Thyroid gland (tissue), 4 donors: ENCODE results near the gene OXTR. TPM values are rescaled to one million over a fixed set of nuclear protein-coding genes. Genes with fewer than 3 reads are reported as not detected.

Source experiments
- DNase-seq, 2 donors: peaks; one replicate each; pipeline ENCODE4 v3.0.0-alpha.2; 2019
- H3K27ac ChIP-seq, 3 donors: fragments of 200-600 bp; sonication (generic); 1 replicate in 2 of 3; 2 replicates in 1 of 3; pipeline ENCODE4 v1.5.1; 2016 to 2019; ENCODE audit warnings: mild to moderate bottlenecking in 1 of 3, moderate library complexity in 1 of 3
- H3K27me3 ChIP-seq: fragments of 200-600 bp; sonication (generic); one replicate; pipeline ENCODE4 v1.5.1; 2019
- H3K36me3 ChIP-seq, 2 donors: fragments of 200-600 bp; sonication (generic); one replicate each; pipeline ENCODE4 v1.5.1; 2016 to 2019
- H3K4me1 ChIP-seq, 2 donors: fragments of 200-600 bp; sonication (generic); one replicate each; pipeline ENCODE4 v1.5.1; 2017 to 2019
- H3K4me3 ChIP-seq, 3 donors: fragments of 200-600 bp; sonication (generic); replicated peaks in 1 of 3; 1 replicate in 2 of 3; 2 replicates in 1 of 3; pipeline ENCODE4 v1.5.1; 2016; ENCODE audit warnings: mild to moderate bottlenecking in 1 of 3
- H3K9me3 ChIP-seq: fragments of 200-600 bp; sonication (generic); one replicate; pipeline ENCODE4 v1.5.1; 2017
- CTCF ChIP-seq, 6 experiments: fragments of 200-600 bp in 3 of 6; fragments of 450-650 bp in 3 of 6; sonication (generic) in 3 of 6; IDR thresholded peaks; one replicate each; pipeline ENCODE4 v1.5.1; 2016 to 2019; ENCODE audit warnings: antibody characterized with exemption in 6 of 6, mild to moderate bottlenecking in 2 of 6, inconsistent platforms in 1 of 6, moderate library complexity in 1 of 6
- POLR2A ChIP-seq, 2 donors: fragments of 450-650 bp; IDR thresholded peaks; one replicate each; pipeline ENCODE4 v1.6.1; 2017; ENCODE audit warnings: antibody characterized with exemption in 2 of 2, mild to moderate bottlenecking in 2 of 2, moderate library complexity in 1 of 2
- WGBS, 2 donors: methylation state at CpG; one replicate each; pipeline ENCODE4 v1.1.5; 2017; 5-methylcytosine and 5-hydroxymethylcytosine counted together
- intact Hi-C: fragments of 100-400 bp; cut with DNase I; formaldehyde crosslinking; loops from one replicate; pipeline ENCODE4 v1.15.1; 2023
- total RNA-seq, 4 donors: library from RNA; depleted of rRNA; stranded (reverse); fragments of >200 nt; gene quantifications; one replicate each; pipeline ENCODE4 v1.2.3, GENCODE V29; 2016

The OXTR gene
- total RNA-seq, 4 donors from 2014 or later: 0.13 to 0.56 (median 0.39) TPM

- no peak for DNase-seq
- no peak for TF ChIP-seq CTCF (IDR thresholded peaks at IDR 0.05)
- TF ChIP-seq POLR2A (IDR thresholded peaks at IDR 0.05): no peak
- H3K27me3 ChIP-seq: no peaks in the 10 kb centered on the region
- intact Hi-C loops: no loop called here
- WGBS, 2 donors: 75 to 80% methylated on average over 16 to 20 of the region's 23 CpGs
- H3K9me3 ChIP-seq: no peaks in the 10 kb centered on the region
- no peak within 1 kb of the TSS for H3K27ac ChIP-seq
- H3K36me3 ChIP-seq: no peaks in the 10 kb centered on the region
- H3K4me1 ChIP-seq: no peaks in the 10 kb centered on the region
- H3K4me3 ChIP-seq: no peak within 1 kb of the TSS
Observed at GRCh38 chr3:8733332-8734094, 35.9 kb downstream of the OXTR start, which contains the start of gene CAV3. Gene CAV3, plus strand, starts transcription at chr3:8733802. Its CDS starts 75 bp downstream, at chr3:8733877.

DNA sequence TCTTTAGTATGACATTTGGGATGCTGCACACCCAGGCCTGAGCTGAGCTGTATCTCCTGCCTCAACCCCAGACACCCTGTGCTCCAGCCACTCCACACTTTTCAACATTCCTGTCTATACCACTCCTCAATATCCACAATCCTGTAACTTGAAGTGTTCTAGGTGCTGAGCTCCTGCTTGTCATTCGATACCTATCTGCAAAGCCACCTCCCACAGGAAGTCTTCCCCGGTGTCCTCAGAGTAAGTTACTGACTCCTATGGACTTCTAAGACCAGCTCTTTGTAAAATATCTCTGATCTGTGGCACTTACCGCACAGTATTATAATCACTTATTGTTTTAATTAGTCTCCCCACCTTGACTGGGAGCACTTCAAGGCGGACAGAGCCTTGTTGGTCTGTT is 37.0 kb downstream of the OXTR start:
- Histone ChIP-seq H3K4me1 (no peaks in the 10 kb centered on the region), H3K36me3 (no peaks in the 10 kb centered on the region), H3K27me3 (no peaks in the 10 kb centered on the region), H3K4me3 (no peak overlapping the region), H3K9me3 (no peaks in the 10 kb centered on the region), H3K27ac (no peak overlapping the region)
- TF ChIP-seq POLR2A (IDR thresholded peaks at IDR 0.05): no peak
- no peak for TF ChIP-seq CTCF (IDR thresholded peaks at IDR 0.05)
- intact Hi-C loops: no loop called here
- no peak for DNase-seq
- WGBS, 2 donors: 78 to 86% methylated on average over 4 of the region's 4 CpGs

- H3K4me3 ChIP-seq: no peak overlapping the region
- TF ChIP-seq POLR2A (IDR thresholded peaks at IDR 0.05): no peak
- TF ChIP-seq CTCF (IDR thresholded peaks at IDR 0.05): no peak
- H3K4me1 ChIP-seq: no peaks in the 10 kb centered on the region
- intact Hi-C loops: no loop called here
- no peak for DNase-seq
- no peaks in the 10 kb centered on the region for H3K36me3 ChIP-seq
- H3K27ac ChIP-seq: no peak overlapping the region
- no peaks in the 10 kb centered on the region for H3K9me3 ChIP-seq
- 61 to 65% methylated on average over 3 of the region's 3 CpGs for WGBS, 2 donors
- H3K27me3 ChIP-seq: no peaks in the 10 kb centered on the region
Observed at GRCh38 chr3:8730656-8731055, 38.8 kb downstream of the OXTR start.

DNA sequence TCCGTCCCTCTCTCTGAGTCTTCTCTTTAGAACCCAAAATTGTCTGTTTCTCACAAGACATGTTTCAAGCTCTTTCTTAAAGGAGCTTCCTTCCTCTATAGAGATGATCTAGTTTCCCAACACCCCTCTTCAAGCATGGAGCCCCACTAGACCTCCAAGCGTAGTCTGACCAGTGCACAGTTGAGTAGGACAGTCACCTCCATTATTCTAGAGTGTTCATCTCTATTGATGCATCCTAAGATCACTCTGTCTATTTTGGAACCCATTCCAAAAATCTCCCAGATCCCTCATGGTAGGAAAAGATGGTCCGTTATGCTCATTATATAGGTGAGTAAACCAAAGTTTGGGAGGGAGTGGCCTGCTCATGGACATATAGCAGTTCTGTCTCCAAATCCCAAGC is 39.9 kb downstream of the OXTR start:
- DNase-seq: no peak
- Histone ChIP-seq H3K4me1 (no peaks in the 10 kb centered on the region), H3K9me3 (no peaks in the 10 kb centered on the region), H3K27me3 (no peaks in the 10 kb centered on the region), H3K36me3 (no peaks in the 10 kb centered on the region), H3K27ac (no peak overlapping the region), H3K4me3 (no peak overlapping the region)
- TF ChIP-seq POLR2A (IDR thresholded peaks at IDR 0.05): no peak
- TF ChIP-seq CTCF (IDR thresholded peaks at IDR 0.05): no peak
- 93 to 95% methylated on average over 3 of the region's 3 CpGs for WGBS, 2 donors
- intact Hi-C loops: no loop called here
